HepG2 (cell line): ENCODE measurements around the gene IRF5. TPM values are rescaled to one million over a fixed set of nuclear protein-coding genes. Genes with fewer than 3 reads are reported as not detected.

ENCODE experiments used
- ATAC-seq: fragments of 200-7000 bp; cut with Tn5 transposase; 3 replicates; pipeline ENCODE4 v1.9.1; 2020; ENCODE audit warnings: mild to moderate bottlenecking, moderate library complexity
- BruUV-seq: library from RNA; stranded (reverse); fragments of 400-500 nt; replicated peaks from 2 replicates; lab custom pipeline; 2021; lab: Mats Ljungman, UMichigan
- CTCF ChIA-PET: fragments of 300-600 bp; formaldehyde crosslinking; extraction: SDS; loops from one replicate; lab custom pipeline; 2021; ENCODE audit warnings: low total read pairs, inconsistent platforms, low intra/inter-chr PET ratio; lab: Yijun Ruan, JAX
- POLR2A ChIA-PET: fragments of 350-600 bp; sonication (Branson Sonifier 250); formaldehyde crosslinking; loops from one replicate; lab custom pipeline; 2020; ENCODE audit warnings: antibody characterized with exemption, inconsistent platforms; lab: Yijun Ruan, JAX
- DNase-seq: peaks from one replicate; pipeline ENCODE4 v3.0.0-alpha.2; 2015; ENCODE audit warnings: low spot score
- FAIRE-seq: peaks from 3 replicates; lab custom pipeline; 2011; peaks lifted over from hg19 to GRCh38; lab: Jason Lieb, UNC
- H2AFZ ChIP-seq: one replicate; pipeline ENCODE4 v1.6.1; 2011; ENCODE audit warnings: low read length, inconsistent platforms
- H3K27ac ChIP-seq: fragments of 300-600 bp; 3 replicates; pipeline ENCODE4 v1.8.0; 2011; ENCODE audit warnings: mixed run types, mild to moderate bottlenecking, mixed read lengths, low read length, inconsistent platforms; ENCODE audit not compliant: insufficient read depth; ENCODE audit errors: extremely low read length
- H3K27me3 ChIP-seq, 2 experiments: fragments of 200-600 bp in 1 of 2; 2 replicates in 1 of 2; 3 replicates in 1 of 2; pipeline versions ENCODE4 v1.6.0 to v1.8.0; 2011; ENCODE audit warnings: low read length in 2 of 2, mild to moderate bottlenecking in 2 of 2, moderate library complexity in 2 of 2, inconsistent platforms in 1 of 2; ENCODE audit not compliant: insufficient read depth in 2 of 2, control insufficient read depth in 1 of 2
- H3K36me3 ChIP-seq, 2 experiments: fragments of 200-600 bp in 1 of 2; replicated peaks in 1 of 2; 2 replicates in 1 of 2; 3 replicates in 1 of 2; pipeline versions ENCODE4 v1.5.1 to v1.8.0; 2011; ENCODE audit warnings: low read length in 2 of 2, inconsistent platforms in 1 of 2; ENCODE audit not compliant: insufficient read depth in 2 of 2, control insufficient read depth in 1 of 2
- H3K4me1 ChIP-seq: 2 replicates; pipeline ENCODE4 v1.5.1; 2012; ENCODE audit warnings: low read length, inconsistent platforms; ENCODE audit not compliant: insufficient read depth
- H3K4me2 ChIP-seq: 2 replicates; pipeline ENCODE4 v1.6.0; 2011; ENCODE audit warnings: low read depth, low read length, inconsistent platforms
- H3K4me3 ChIP-seq, 3 experiments: fragments of 200-600 bp in 1 of 3; sonication (generic), shearing (Covaris generic) in 1 of 3; replicated peaks in 1 of 3; 2 replicates each; pipeline ENCODE4 v1.5.1; 2011 to 2016; ENCODE audit warnings: low read length in 3 of 3, inconsistent platforms in 2 of 3, low read depth in 2 of 3, mild to moderate bottlenecking in 2 of 3, control low read depth in 1 of 3, mixed read lengths in 1 of 3; ENCODE audit not compliant: insufficient read depth in 1 of 3
- H3K79me2 ChIP-seq: one replicate; pipeline ENCODE4 v1.6.1; 2011; ENCODE audit warnings: low read length, inconsistent platforms; ENCODE audit not compliant: insufficient read depth
- H3K9ac ChIP-seq: 2 replicates; pipeline ENCODE4 v1.6.0; 2011; ENCODE audit warnings: mild to moderate bottlenecking, low read depth, low read length, inconsistent platforms; ENCODE audit not compliant: insufficient read depth
- H3K9me3 ChIP-seq: 2 replicates; pipeline ENCODE4 v1.5.1; 2012; ENCODE audit warnings: mild to moderate bottlenecking, low read length
- H4K20me1 ChIP-seq: 2 replicates; pipeline ENCODE4 v1.6.0; 2011; ENCODE audit warnings: inconsistent platforms, mild to moderate bottlenecking, low read length, moderate library complexity; ENCODE audit not compliant: insufficient read depth
- ATF7 ChIP-seq, 2 experiments: fragments of 450-650 bp in 1 of 2; sonication (generic) in 1 of 2; formaldehyde crosslinking in 1 of 2; IDR thresholded peaks; 2 replicates each; pipeline versions ENCODE4 v1.4.0 to v1.6.1; 2016 to 2020; ENCODE audit warnings: antibody characterized with exemption in 1 of 2, mild to moderate bottlenecking in 1 of 2, missing genetic modification reagents in 1 of 2
- GABPA ChIP-seq, 2 experiments: IDR thresholded peaks; 2 replicates each; pipeline ENCODE4 v1.6.1; 2011 to 2016; ENCODE audit warnings: low read depth in 2 of 2, low read length in 1 of 2, missing biosample characterization in 1 of 2, missing genetic modification characterization in 1 of 2
- HOXD1 ChIP-seq: sonication (generic); formaldehyde crosslinking; IDR thresholded peaks from 2 replicates; pipeline ENCODE4 v1.5.0; 2020; ENCODE audit warnings: missing genetic modification reagents
- KDM1A ChIP-seq: IDR thresholded peaks from 2 replicates; pipeline ENCODE4 v1.6.1; 2016; ENCODE audit warnings: missing compliant biosample characterization
- KLF15 ChIP-seq: sonication (generic); formaldehyde crosslinking; IDR thresholded peaks from 2 replicates; pipeline ENCODE4 v1.8.1; 2023; ENCODE audit warnings: borderline replicate concordance, mild to moderate bottlenecking, inconsistent platforms, missing genetic modification reagents, mixed read lengths
- MAZ ChIP-seq, 2 experiments: sonication (generic) in 1 of 2; formaldehyde crosslinking in 1 of 2; IDR thresholded peaks; 2 replicates each; pipeline versions ENCODE4 v1.5.0 to v1.6.1; 2012 to 2020; ENCODE audit warnings: low read depth in 2 of 2, mild to moderate bottlenecking in 2 of 2, borderline replicate concordance in 1 of 2, improper control_type of control experiment in 1 of 2, low read length in 1 of 2, missing genetic modification reagents in 1 of 2, moderate library complexity in 1 of 2
- NFKB2 ChIP-seq: sonication (generic); formaldehyde crosslinking; IDR thresholded peaks from 2 replicates; pipeline ENCODE4 v1.4.0; 2020; ENCODE audit warnings: missing genetic modification reagents, borderline replicate concordance
- PPARG ChIP-seq: conservative IDR thresholded peaks from 2 replicates; pipeline ENCODE4 v1.6.1; 2016; ENCODE audit warnings: missing biosample characterization, missing genetic modification reagents
- SNRNP70 ChIP-seq: fragments of 200-400 bp; formaldehyde crosslinking; IDR thresholded peaks from 2 replicates; pipeline ENCODE4 v1.6.1; 2017; ENCODE audit warnings: mild to moderate bottlenecking, low read depth, low read length, moderate library complexity
- SRSF4 ChIP-seq: fragments of 200-400 bp; formaldehyde crosslinking; IDR thresholded peaks from one replicate; pipeline ENCODE4 v1.6.1; 2018; ENCODE audit warnings: mild to moderate bottlenecking, low read depth, low read length, moderate library complexity; ENCODE audit not compliant: poor library complexity, severe bottlenecking
- TRIM22 ChIP-seq: fragments of 450-650 bp; IDR thresholded peaks from 2 replicates; pipeline ENCODE4 v1.6.1; 2017
- U2AF1 ChIP-seq: fragments of 200-400 bp; formaldehyde crosslinking; optimal IDR thresholded peaks from 2 replicates; pipeline ENCODE3; 2017; ENCODE audit warnings: mild to moderate bottlenecking, low read depth, low read length
- XRCC5 ChIP-seq: fragments of 200-400 bp; formaldehyde crosslinking; optimal IDR thresholded peaks from 2 replicates; pipeline ENCODE3; 2017; ENCODE audit warnings: mild to moderate bottlenecking, low read length
- ZBTB7B ChIP-seq: sonication (generic); formaldehyde crosslinking; IDR thresholded peaks from 2 replicates; pipeline ENCODE4 v1.4.0; 2020; ENCODE audit warnings: missing genetic modification reagents
- ZNF207 ChIP-seq: fragments of 450-650 bp; IDR thresholded peaks from 2 replicates; pipeline ENCODE4 v1.6.1; 2016; ENCODE audit warnings: antibody characterized with exemption, borderline replicate concordance
- WGBS: methylation state at CpG from one replicate; pipeline ENCODE4 v1.1.6; 2017; ENCODE audit warnings: low lambda C conversion rate; 5-methylcytosine and 5-hydroxymethylcytosine counted together
- in situ Hi-C: cut with HindIII; loops from 2 replicates; pipeline ENCODE4 v1.10.0; 2017; ENCODE audit warnings: low pct_unique_long_range_greater_than_20kb; ENCODE audit not compliant: extremely low pct_ligation_motif_present
- intact Hi-C: fragments of 100-400 bp; cut with micrococcal nuclease; formaldehyde crosslinking; loops from one replicate; pipeline ENCODE4 v1.10.0; 2022; ENCODE audit not compliant: unreplicated experiment
- polyA plus RNA-seq, 8 experiments: library from polyadenylated mRNA; depleted of rRNA in 3 of 8; stranded (reverse) in 7 of 8; unstranded in 1 of 8; fragments of >200 nt; fragmentation: Illumina TruSeq in 4 of 8; extraction: Trizol in 4 of 8; gene quantifications; 2 replicates each; pipeline versions ENCODE4 v1.2.1 to v1.2.3, GENCODE V29; 2011 to 2016; ENCODE audit warnings: low read depth in 4 of 8, missing spikeins in 1 of 8, mixed read lengths in 1 of 8; ENCODE audit not compliant: insufficient read depth in 1 of 8
- total RNA-seq, 5 experiments: library from RNA; depleted of rRNA; stranded (reverse); fragments of >200 nt; fragmentation: Illumina TruSeq; extraction: Trizol; gene quantifications; 2 replicates each; pipeline ENCODE4 v1.2.3, GENCODE V29; 2016; ENCODE audit warnings: low read depth in 1 of 5
- TF ChIP-seq, protein P1 (sequence below): sonication (generic); formaldehyde crosslinking; IDR thresholded peaks from 2 replicates; pipeline ENCODE4 v1.8.0; 2022; ENCODE audit warnings: missing genetic modification reagents, mild to moderate bottlenecking, inconsistent platforms, borderline replicate concordance

IRF5 gene
- total and polyA plus RNA-seq, 2 of the 13 experiments (the other 11 are each of a cell fraction or from before 2014, with no cell fraction given) = 2.0 to 2.9 TPM

GRCh38 chr7:128918016-128918665 lies 19.6 kb upstream of the IRF5 start:
- H4K20me1 ChIP-seq = no peaks in the 10 kb centered on the region
- POLR2A ChIA-PET = no interaction called here

DNA sequence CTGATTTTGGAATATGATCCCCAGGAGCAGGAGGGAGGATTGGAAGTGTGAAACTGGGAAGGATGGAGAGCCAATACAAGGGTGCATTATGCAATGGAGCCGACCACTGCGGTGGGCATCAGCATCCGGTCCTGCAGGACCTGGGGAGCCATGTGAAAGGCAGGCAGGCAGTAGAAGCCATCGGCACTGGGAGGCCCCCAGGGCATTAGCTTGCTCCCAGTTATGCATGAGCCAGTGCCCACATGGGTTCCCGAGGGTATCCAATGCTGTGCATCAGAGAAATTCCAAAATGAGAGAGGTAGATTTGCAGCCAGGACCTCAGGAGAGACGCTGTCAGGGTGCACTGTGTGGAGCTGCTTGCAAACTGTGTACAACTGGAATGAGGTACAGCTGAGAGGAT lies 18.5 kb upstream of the IRF5 start:
- in situ Hi-C loops (no loop called here), intact Hi-C loops (no loop called here)
- no peak for DNase-seq
- ATAC-seq = no peak
- POLR2A ChIA-PET = no interaction called here
- Histone ChIP-seq H4K20me1 (no peaks in the 10 kb centered on the region), H3K9ac (no peak overlapping the region), H3K79me2 (no peaks in the 10 kb centered on the region), H3K4me1 (no peaks in the 10 kb centered on the region; the same call in 1 of the 2 replicates), H3K9me3 (no peaks in the 10 kb centered on the region), H3K36me3 (no peaks in the 10 kb centered on the region), H2AFZ (no peak overlapping the region), H3K4me3 (no peak overlapping the region), H3K4me2 (no peak overlapping the region), H3K27ac (no peak overlapping the region), H3K27me3 (peaks cover 4 to 41% of the 10 kb centered on the region in 2 experiments; a peak in 4 of 5 replicates)
- no peak for FAIRE-seq
- 19% methylated on average over 6 of the region's 6 CpGs for WGBS
- no TSS peak for BruUV-seq
- CTCF ChIA-PET = no interaction called here
- TF ChIP-seq KDM1A (CRISPR knock-in tag) = no peak
- no peak for TF ChIP-seq TRIM22
- no peak for TF ChIP-seq U2AF1
- TF ChIP-seq, protein P1, sequence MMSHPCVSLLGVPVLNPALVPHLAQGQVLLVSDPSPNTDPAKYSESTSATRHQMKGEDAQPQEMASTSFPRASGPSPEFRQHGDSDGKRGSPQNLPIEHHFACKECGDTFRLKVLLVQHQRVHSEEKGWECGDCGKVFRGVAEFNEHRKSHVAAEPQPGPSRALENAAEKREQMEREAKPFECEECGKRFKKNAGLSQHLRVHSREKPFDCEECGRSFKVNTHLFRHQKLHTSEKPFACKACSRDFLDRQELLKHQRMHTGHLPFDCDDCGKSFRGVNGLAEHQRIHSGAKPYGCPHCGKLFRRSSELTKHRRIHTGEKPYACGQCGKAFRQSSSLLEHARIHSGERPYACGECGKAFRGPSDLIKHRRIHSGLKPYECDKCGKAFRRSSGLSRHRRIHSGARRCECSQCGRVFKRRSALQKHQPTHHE (CRISPR knock-in tag) = no peak
- TF ChIP-seq SRSF4 = no peak
- no peak for TF ChIP-seq GABPA (IDR thresholded peaks at IDR 0.05; ENCODE audit: low read depth, low read length)
- no peak for TF ChIP-seq GABPA (CRISPR knock-in tag; IDR thresholded peaks at IDR 0.05; ENCODE audit: low read depth)
- no peak for TF ChIP-seq NFKB2 (CRISPR knock-in tag)
- TF ChIP-seq SNRNP70 = no peak
- TF ChIP-seq HOXD1 (CRISPR knock-in tag) = no peak
- TF ChIP-seq PPARG (CRISPR knock-in tag) = no peak
- TF ChIP-seq MAZ (IDR thresholded peaks at IDR 0.05; ENCODE audit: borderline replicate concordance, low read depth, low read length) = no peak
- TF ChIP-seq MAZ (CRISPR knock-in tag; IDR thresholded peaks at IDR 0.05; ENCODE audit: low read depth) = no peak
- no peak for TF ChIP-seq ZBTB7B (CRISPR knock-in tag)
- TF ChIP-seq ZNF207 = no peak
- no peak for TF ChIP-seq ATF7 (IDR thresholded peaks at IDR 0.05)
- no peak for TF ChIP-seq ATF7 (CRISPR knock-in tag; IDR thresholded peaks at IDR 0.05)
- TF ChIP-seq XRCC5 = no peak

More at GRCh38 chr7:128918016-128918665, 19.6 kb upstream of the IRF5 start:
- no TSS peak for BruUV-seq
- TF ChIP-seq KLF15 (CRISPR knock-in tag) = no peak
- intact Hi-C loops (no loop called here), in situ Hi-C loops (no loop called here)
- Histone ChIP-seq H3K9ac (no peak overlapping the region), H3K9me3 (no peaks in the 10 kb centered on the region), H3K4me2 (no peak overlapping the region), H3K27ac (no peak overlapping the region), H3K4me3 (no peak overlapping the region), H2AFZ (no peak overlapping the region), H3K36me3 (no peaks in the 10 kb centered on the region), H3K27me3 (peaks cover 4 to 43% of the 10 kb centered on the region in 2 experiments; a peak in 4 of 5 replicates), H3K79me2 (no peaks in the 10 kb centered on the region), H3K4me1 (no peaks in the 10 kb centered on the region; the same call in 1 of the 2 replicates)
- CTCF ChIA-PET = no interaction called here
- no peak for FAIRE-seq
- DNase-seq = no peak
- no peak for ATAC-seq
- WGBS = 45% methylated on average over 8 of the region's 8 CpGs
